Kidney epithelial cell (primary cell): ENCODE measurements around the gene SDK2. TPM values are rescaled to one million over a fixed set of nuclear protein-coding genes. Genes with fewer than 3 reads are reported as not detected.

Experiments used
- DNase-seq: peaks from one replicate; pipeline ENCODE4 v3.0.0-alpha.2; 2010; ENCODE audit warnings: low read depth
- H3K27me3 ChIP-seq: 2 replicates; pipeline ENCODE4 v1.6.0; 2011; ENCODE audit warnings: low read length; ENCODE audit not compliant: control insufficient read depth, insufficient read depth
- H3K36me3 ChIP-seq: 2 replicates; pipeline ENCODE4 v1.5.1; 2011; ENCODE audit warnings: low read length; ENCODE audit not compliant: control insufficient read depth, insufficient read depth
- H3K4me3 ChIP-seq: 2 replicates; pipeline ENCODE4 v1.5.1; 2011; ENCODE audit warnings: low read depth, mild to moderate bottlenecking, control low read depth, low read length
- total RNA-seq: library from RNA; depleted of rRNA; stranded (reverse); fragments of >200 nt; gene quantifications from 2 replicates; pipeline ENCODE4 v1.2.3, GENCODE V29; 2015
- TF ChIP-seq, protein P1 (sequence below): IDR thresholded peaks from 2 replicates; pipeline ENCODE4 v1.5.1; 2011; ENCODE audit warnings: mild to moderate bottlenecking, moderate library complexity, low read length, control low read depth, inconsistent platforms; ENCODE audit not compliant: insufficient read depth, poor library complexity, severe bottlenecking

SDK2 gene
- total RNA-seq, 1 donor from 2014 or later, result 1.2 TPM

DNA sequence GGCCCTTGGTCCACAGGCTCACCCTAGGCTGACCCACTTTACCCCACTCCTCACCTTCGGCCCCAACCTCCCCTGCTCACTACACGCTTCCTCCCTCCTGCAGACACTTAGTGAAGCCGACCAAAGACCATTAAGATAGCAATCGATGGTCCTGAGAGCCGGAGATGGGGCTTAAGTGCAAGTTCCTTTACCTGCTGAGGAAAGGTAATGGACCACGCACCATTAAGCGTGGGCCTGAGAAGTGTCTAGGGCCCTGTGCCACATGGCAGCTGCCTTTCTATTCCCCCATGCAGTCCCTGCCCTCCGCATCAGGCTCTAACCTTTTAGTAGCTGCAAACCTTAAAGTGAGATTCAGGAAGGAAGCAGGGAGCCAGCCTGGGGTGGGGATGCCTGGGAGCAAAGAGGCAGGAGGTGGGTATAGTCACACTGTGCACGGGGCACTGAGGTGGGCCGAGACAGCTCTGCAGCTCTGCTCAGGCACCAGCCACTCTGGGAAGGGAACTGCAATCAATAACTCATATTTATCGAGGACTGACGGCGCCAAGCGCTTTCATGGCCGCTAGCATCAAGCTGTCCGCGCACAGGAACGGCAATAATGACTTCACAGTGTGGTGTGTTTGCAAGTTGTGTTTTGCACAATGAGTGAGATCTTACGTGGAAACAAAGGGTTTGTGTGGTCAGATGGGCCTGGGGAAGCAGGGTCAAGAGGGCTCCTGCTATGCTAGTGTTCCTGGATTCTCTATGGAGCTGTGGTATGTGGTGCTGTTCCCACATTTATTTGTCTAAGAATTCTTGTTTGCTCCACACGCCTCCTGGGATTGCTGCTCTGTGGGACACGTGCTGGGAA, 247.6 kb downstream of the SDK2 start:
- no peaks in the 10 kb centered on the region for H3K36me3 ChIP-seq
- no peak for DNase-seq
- TF ChIP-seq, protein P1, sequence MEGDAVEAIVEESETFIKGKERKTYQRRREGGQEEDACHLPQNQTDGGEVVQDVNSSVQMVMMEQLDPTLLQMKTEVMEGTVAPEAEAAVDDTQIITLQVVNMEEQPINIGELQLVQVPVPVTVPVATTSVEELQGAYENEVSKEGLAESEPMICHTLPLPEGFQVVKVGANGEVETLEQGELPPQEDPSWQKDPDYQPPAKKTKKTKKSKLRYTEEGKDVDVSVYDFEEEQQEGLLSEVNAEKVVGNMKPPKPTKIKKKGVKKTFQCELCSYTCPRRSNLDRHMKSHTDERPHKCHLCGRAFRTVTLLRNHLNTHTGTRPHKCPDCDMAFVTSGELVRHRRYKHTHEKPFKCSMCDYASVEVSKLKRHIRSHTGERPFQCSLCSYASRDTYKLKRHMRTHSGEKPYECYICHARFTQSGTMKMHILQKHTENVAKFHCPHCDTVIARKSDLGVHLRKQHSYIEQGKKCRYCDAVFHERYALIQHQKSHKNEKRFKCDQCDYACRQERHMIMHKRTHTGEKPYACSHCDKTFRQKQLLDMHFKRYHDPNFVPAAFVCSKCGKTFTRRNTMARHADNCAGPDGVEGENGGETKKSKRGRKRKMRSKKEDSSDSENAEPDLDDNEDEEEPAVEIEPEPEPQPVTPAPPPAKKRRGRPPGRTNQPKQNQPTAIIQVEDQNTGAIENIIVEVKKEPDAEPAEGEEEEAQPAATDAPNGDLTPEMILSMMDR, result no peak

DNA sequence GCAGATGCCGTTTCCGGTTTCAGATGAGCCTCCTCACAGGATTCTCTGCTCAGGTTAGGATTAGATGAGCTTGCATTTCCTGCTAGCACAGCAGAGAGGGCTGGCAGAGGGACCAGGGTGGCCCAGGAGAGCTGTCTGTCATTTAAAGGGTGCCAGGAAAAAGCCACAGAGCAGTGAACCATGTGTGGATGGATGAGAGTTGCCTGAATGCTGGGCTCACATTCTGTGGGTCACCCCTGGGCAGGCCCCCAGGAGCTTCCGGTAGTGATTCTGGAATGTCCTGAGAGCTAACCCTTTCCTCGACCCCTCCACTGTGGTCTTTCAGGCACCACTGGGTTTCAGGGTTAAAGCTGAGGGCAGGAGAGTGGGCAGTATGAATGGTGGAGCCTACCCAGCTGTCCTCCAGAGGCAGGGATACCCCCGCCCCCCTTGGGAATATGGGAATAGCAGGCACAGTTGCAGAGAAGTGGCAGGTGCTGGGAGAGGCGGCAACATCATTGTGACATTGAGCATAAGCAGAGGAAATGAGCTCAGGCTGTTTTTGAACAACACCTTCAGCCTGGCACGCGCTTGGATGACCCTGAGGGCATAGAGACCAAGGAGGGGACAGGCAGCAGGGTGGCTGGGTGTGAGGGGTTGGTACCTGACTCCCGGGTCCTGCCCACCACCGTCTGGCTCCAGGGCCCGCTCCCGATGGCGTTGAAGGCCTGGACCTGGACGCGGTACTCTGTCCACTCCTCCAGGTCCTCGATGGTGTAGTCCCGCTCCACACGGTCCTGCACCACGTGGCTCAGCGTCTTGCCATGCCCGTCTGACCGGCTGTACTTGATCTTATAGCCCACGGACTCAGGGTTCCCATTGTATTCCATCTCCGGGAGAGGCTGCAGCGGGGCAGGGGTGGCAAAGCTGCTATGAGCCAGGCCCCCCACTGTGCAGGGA, 249.5 kb downstream of the SDK2 start:
- Histone ChIP-seq H3K4me3 (no peak overlapping the region), H3K36me3 (no peaks in the 10 kb centered on the region), H3K27me3 (peaks cover 6% of the 10 kb centered on the region)
- no peak for DNase-seq
- TF ChIP-seq, protein P1, result no peak

More for the DNA sequence above, 247.6 kb downstream of the SDK2 start:
- Histone ChIP-seq H3K4me3 (no peak overlapping the region), H3K27me3 (peaks cover 6% of the 10 kb centered on the region)

DNA sequence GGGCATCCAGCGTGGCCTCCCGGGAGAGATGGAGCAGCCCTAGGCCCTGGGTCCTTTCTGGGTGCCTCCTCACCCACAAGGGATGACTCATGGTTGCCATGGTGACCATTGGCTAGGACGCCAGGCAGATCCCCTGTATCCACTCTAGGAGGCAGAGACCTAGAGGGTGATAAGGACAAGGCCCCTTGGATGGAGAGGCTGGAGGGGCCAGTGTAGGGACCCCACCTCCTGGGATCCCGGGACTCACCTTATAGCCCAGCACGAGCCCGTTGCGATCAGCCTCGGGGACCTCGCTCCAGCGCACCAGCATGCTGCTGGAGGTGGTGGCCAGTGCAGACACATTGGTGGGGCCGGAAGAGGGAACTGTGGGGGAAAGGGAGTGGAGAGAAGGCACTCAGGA, 250.3 kb downstream of the SDK2 start:
- TF ChIP-seq, protein P1, result no peak
- Histone ChIP-seq H3K4me3 (no peak overlapping the region), H3K27me3 (peaks cover 6% of the 10 kb centered on the region), H3K36me3 (no peaks in the 10 kb centered on the region)
- DNase-seq, result no peak

DNA sequence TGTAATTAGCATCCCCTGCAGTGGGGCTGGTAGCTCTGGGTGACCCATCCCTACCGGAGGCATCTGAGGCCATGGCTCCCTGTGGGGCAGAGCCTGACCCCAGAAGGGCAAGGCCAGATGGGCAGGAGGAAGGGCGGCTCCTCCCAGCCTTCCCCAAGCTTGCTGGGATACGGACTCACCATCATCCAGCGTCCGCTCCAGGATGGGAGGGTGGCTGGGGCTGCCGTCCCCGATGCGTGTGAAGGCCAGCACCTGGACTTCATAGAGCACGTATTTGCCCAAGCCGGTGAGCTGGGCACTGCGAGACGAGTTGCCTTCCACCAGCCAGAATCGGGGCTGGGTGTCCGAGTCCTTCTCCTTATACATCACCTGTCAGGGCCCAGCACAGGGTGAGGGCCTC, 250.9 kb downstream of the SDK2 start:
- no peak overlapping the region for H3K4me3 ChIP-seq
- TF ChIP-seq, protein P1, result no peak
- no peaks in the 10 kb centered on the region for H3K36me3 ChIP-seq
- peaks cover 6% of the 10 kb centered on the region for H3K27me3 ChIP-seq
- DNase-seq, result no peak

DNA sequence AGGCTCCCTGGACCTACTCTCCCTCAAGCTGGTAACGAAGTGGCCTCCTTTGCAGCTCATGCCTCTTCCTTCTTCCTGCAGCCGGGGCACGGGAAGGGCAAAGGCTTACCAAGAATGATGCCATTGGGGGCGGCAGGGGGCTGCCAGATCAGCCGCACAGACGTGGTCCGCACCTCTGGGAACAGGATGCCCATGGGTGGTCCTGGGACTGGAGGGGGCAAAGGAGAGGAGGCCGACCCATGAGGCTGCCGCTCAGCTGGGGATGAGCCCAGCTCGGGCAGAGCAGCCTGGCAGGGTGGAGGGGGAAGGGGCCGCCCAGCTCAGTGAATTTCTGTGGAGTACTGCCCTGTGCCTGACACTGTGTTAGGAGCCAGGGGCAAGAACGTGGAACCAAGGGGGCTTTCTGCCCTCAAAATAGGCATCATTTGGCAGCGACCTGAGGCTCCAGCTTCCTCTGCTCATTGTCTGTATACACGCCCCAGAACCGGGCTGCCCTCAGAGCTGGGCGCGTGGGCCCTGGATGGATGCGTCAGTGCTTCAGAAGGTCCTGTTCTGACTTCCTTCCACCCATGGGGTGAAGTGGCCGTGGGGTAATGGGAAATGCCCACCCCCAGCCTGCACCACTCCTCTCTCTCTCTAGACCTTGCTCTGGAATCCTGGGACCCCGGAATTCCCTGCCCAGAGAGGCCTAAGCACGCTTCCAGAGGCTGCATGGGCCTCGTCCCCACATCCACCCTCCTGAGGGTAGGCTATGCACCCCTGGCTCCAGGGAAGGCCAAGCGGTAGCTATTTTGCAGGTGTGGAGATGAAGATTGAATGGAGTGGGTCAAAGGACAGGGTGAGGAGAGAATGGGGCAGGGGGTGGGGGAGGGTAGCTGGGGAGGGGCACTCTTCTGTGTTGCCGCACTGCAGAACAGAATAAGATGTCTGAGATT, 252.6 kb downstream of the SDK2 start:
- no peaks in the 10 kb centered on the region for H3K36me3 ChIP-seq
- H3K27me3 ChIP-seq, result peaks cover 6% of the 10 kb centered on the region
- no peak for DNase-seq
- H3K4me3 ChIP-seq, result no peak overlapping the region
- TF ChIP-seq, protein P1, result no peak
